ENCODE data around the gene SLC16A12. TPM values are rescaled to one million over a fixed set of nuclear protein-coding genes. Genes with fewer than 3 reads are reported as not detected.

The SLC16A12 gene
- total and polyA plus RNA-seq, 2 of the 4 experiments (the other 2 are of a cell fraction): 1.4 to 1.6 TPM

DNA sequence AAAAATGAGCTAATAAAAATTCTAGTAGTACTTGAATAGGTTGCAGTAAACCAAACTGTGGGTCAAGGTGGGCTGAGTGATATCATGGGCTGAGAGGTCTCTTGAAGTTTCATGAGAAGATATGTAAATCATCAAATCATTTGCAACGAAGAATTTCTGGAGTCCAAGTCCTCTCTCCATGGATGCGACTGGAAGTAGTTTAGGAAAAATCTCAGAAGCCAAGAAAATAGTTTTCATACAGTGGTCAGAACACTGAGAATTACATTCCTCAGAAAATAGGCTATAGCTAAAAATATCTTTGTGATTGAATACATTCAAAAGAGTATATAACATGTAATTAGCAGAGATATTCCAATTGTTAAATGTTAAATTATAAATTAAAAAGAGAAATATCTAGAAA lies 146.6 kb downstream of the SLC16A12 start:
- no peak for ATAC-seq (ENCODE audit: low read depth)
- H3K18ac ChIP-seq (ENCODE audit: low read depth, low read length): no peak overlapping the region
- H2AK5ac ChIP-seq (ENCODE audit: low read depth, low read length): no peak overlapping the region
- no peaks in the 10 kb centered on the region for H3K9me1 ChIP-seq (ENCODE audit: insufficient read depth, low read length)
- no peak overlapping the region for H4K5ac ChIP-seq (ENCODE audit: low read depth, low read length)
- no peak overlapping the region for H3K4me2 ChIP-seq (ENCODE audit: low read depth, low read length)
- no CpG with 5 or more reads among the region's 2 CpGs for WGBS, 2 experiments (ENCODE audit: extremely low coverage in 2 of 2, insufficient read length in 1 of 2)
- peaks cover 3% of the 10 kb centered on the region; the same call in 1 of the 2 replicates for H4K20me1 ChIP-seq (ENCODE audit: insufficient read depth, low read length)
- no peak overlapping the region for H3K14ac ChIP-seq (replicated peaks; ENCODE audit: low read depth, low read length)
- no peak overlapping the region for H2AFZ ChIP-seq (replicated peaks; ENCODE audit: low read length, poor library complexity)
- DNase-seq: no peak
- no peak overlapping the region for H3K27ac ChIP-seq (ENCODE audit: insufficient read depth, low read length)
- ChIA-PET POLR2A (ENCODE audit: unreplicated experiment) (no interaction called here), CTCF (interaction anchor here (0.6 kb wide), 1 partner anchor 1800 kb away, joined by 3 read pairs; no protein-coding TSS in a partner anchor)
- no peaks in the 10 kb centered on the region for H3K36me3 ChIP-seq (ENCODE audit: control insufficient read depth, insufficient read depth, low read length)
- no TSS peak for BruUV-seq (replicated peaks)
- no peaks in the 10 kb centered on the region; the same call in 1 of the 2 replicates for H3K4me1 ChIP-seq (ENCODE audit: control insufficient read depth, insufficient read depth, low read length)
- H3K4me3 ChIP-seq (ENCODE audit: insufficient read depth, low read depth, low read length): no peak overlapping the region
- no peak overlapping the region for H4K91ac ChIP-seq (ENCODE audit: insufficient read depth, low read depth, low read length)
- no peaks in the 10 kb centered on the region; the same call in 1 of the 2 replicates for H3K27me3 ChIP-seq (ENCODE audit: control insufficient read depth, insufficient read depth, low read length)
- no peak overlapping the region for H2BK20ac ChIP-seq (ENCODE audit: low read depth, low read length)
- no peaks in the 10 kb centered on the region for H3K9me3 ChIP-seq (ENCODE audit: control insufficient read depth, insufficient read depth, low read length)
- TF ChIP-seq MAZ (IDR thresholded peaks at IDR 0.05; ENCODE audit: borderline replicate concordance, low read depth, low read length) (no peak), BHLHE40 (IDR thresholded peaks at IDR 0.05; ENCODE audit: low read depth, low read length) (no peak), FOS (IDR thresholded peaks at IDR 0.05; ENCODE audit: low read depth, low read length) (no peak), NFE2L2 (IDR thresholded peaks at IDR 0.05; ENCODE audit: low read depth, low read length) (no peak), MXI1 (IDR thresholded peaks at IDR 0.05; ENCODE audit: borderline replicate concordance, low read depth, low read length) (no peak), CHD1 (IDR thresholded peaks at IDR 0.05; ENCODE audit: low read depth, low read length) (no peak), MAFK (IDR thresholded peaks at IDR 0.05; ENCODE audit: low read depth, low read length) (no peak), RCOR1 (IDR thresholded peaks at IDR 0.05; ENCODE audit: insufficient replicate concordance, low read length) (no peak), CEBPB (IDR thresholded peaks at IDR 0.05; ENCODE audit: low read depth, low read length) (no peak), SMC3 (IDR thresholded peaks at IDR 0.05; ENCODE audit: low read depth, low read length) (no peak), RFX5 (IDR thresholded peaks at IDR 0.05; ENCODE audit: low read depth, low read length) (no peak), POLR2A (IDR thresholded peaks at IDR 0.05; ENCODE audit: low read depth, low read length) (no peak), RAD21 (IDR thresholded peaks at IDR 0.05; ENCODE audit: low read length) (no peak)
- TF ChIP-seq, protein P1, sequence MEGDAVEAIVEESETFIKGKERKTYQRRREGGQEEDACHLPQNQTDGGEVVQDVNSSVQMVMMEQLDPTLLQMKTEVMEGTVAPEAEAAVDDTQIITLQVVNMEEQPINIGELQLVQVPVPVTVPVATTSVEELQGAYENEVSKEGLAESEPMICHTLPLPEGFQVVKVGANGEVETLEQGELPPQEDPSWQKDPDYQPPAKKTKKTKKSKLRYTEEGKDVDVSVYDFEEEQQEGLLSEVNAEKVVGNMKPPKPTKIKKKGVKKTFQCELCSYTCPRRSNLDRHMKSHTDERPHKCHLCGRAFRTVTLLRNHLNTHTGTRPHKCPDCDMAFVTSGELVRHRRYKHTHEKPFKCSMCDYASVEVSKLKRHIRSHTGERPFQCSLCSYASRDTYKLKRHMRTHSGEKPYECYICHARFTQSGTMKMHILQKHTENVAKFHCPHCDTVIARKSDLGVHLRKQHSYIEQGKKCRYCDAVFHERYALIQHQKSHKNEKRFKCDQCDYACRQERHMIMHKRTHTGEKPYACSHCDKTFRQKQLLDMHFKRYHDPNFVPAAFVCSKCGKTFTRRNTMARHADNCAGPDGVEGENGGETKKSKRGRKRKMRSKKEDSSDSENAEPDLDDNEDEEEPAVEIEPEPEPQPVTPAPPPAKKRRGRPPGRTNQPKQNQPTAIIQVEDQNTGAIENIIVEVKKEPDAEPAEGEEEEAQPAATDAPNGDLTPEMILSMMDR (conservative IDR thresholded peaks at IDR 0.05; ENCODE audit: low read depth, low read length): no peak
- TF ChIP-seq, protein P2, sequence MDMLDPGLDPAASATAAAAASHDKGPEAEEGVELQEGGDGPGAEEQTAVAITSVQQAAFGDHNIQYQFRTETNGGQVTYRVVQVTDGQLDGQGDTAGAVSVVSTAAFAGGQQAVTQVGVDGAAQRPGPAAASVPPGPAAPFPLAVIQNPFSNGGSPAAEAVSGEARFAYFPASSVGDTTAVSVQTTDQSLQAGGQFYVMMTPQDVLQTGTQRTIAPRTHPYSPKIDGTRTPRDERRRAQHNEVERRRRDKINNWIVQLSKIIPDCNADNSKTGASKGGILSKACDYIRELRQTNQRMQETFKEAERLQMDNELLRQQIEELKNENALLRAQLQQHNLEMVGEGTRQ (IDR thresholded peaks at IDR 0.05; ENCODE audit: low read depth, low read length): no peak
- TF ChIP-seq, protein P3, sequence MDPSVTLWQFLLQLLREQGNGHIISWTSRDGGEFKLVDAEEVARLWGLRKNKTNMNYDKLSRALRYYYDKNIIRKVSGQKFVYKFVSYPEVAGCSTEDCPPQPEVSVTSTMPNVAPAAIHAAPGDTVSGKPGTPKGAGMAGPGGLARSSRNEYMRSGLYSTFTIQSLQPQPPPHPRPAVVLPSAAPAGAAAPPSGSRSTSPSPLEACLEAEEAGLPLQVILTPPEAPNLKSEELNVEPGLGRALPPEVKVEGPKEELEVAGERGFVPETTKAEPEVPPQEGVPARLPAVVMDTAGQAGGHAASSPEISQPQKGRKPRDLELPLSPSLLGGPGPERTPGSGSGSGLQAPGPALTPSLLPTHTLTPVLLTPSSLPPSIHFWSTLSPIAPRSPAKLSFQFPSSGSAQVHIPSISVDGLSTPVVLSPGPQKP (IDR thresholded peaks at IDR 0.05; ENCODE audit: borderline replicate concordance, low read depth, low read length): no peak
- dilution Hi-C loops (cut with HindIII; ENCODE audit: low sequenced_read_pairs, unreplicated experiment) (no loop called here), intact Hi-C loops (cut with micrococcal nuclease) (loop anchor here (2.0 kb wide), 1 partner anchor 172 kb away; no protein-coding TSS in a partner anchor), in situ Hi-C loops (cut with MboI; ENCODE audit: low sequenced_read_pairs) (loop anchor here (10.0 kb wide), 1 partner anchor 364 kb away; no protein-coding TSS in a partner anchor)
- no peak overlapping the region for H3K56ac ChIP-seq (ENCODE audit: extremely low read depth, insufficient read depth, low read length)
- no peak overlapping the region for H3K4ac ChIP-seq (ENCODE audit: low read depth, low read length)
- H3K79me1 ChIP-seq (ENCODE audit: low read depth in 1 of 2, low read length in 2 of 2): peaks cover 0 to under 1% of the 10 kb centered on the region in 2 experiments; a peak in 1 of 4 replicates
- no peak overlapping the region for H2BK120ac ChIP-seq (ENCODE audit: low read depth, low read length)
- H2AK9ac ChIP-seq (replicated peaks; ENCODE audit: low read depth, low read length, poor library complexity): no peak overlapping the region
- H2BK5ac ChIP-seq (ENCODE audit: low read depth, low read length, poor library complexity, severe bottlenecking): no peak overlapping the region
- H3K9ac ChIP-seq (ENCODE audit: low read depth, low read length): no peak overlapping the region
- no peak overlapping the region for H4K8ac ChIP-seq (ENCODE audit: low read depth in 2 of 2, low read length in 2 of 2)
- no peak overlapping the region for H2BK15ac ChIP-seq (ENCODE audit: low read depth, low read length)
- H3K23ac ChIP-seq (ENCODE audit: low read depth, low read length): no peak overlapping the region

All from IMR-90 (cell line).